WERI-Rb-1 (cell line): ENCODE data around the gene REG4.

Source experiments
- DNase-seq: peaks from one replicate; pipeline ENCODE4 v3.0.0-alpha.2; 2020
- H3K27ac ChIP-seq: fragments of 250-450 bp; sonication (Bioruptor Pico); 2 replicates; pipeline ENCODE4 v1.5.1; 2020; ENCODE audit warnings: mild to moderate bottlenecking, moderate library complexity
- H3K27me3 ChIP-seq: fragments of 250-450 bp; sonication (Bioruptor Pico); 2 replicates; pipeline ENCODE4 v1.5.1; 2021; ENCODE audit warnings: mild to moderate bottlenecking, low read depth, moderate library complexity; ENCODE audit not compliant: insufficient read depth, severe bottlenecking
- H3K36me3 ChIP-seq: fragments of 250-450 bp; sonication (Bioruptor Pico); 2 replicates; pipeline ENCODE4 v1.5.1; 2020; ENCODE audit warnings: mild to moderate bottlenecking, moderate library complexity
- H3K4me3 ChIP-seq: 2 replicates; pipeline ENCODE4 v1.5.1; 2011; ENCODE audit warnings: low read depth, mild to moderate bottlenecking, control low read depth, low read length
- H3K9me3 ChIP-seq: fragments of 250-450 bp; sonication (Bioruptor Pico); 2 replicates; pipeline ENCODE4 v1.5.1; 2021; ENCODE audit warnings: mild to moderate bottlenecking, moderate library complexity; ENCODE audit not compliant: severe bottlenecking
- TF ChIP-seq, protein P1 (sequence below): IDR thresholded peaks from 2 replicates; pipeline ENCODE4 v1.5.1; 2011; ENCODE audit warnings: low read depth, mild to moderate bottlenecking, control low read depth, inconsistent platforms, low read length

REG4 gene

DNA sequence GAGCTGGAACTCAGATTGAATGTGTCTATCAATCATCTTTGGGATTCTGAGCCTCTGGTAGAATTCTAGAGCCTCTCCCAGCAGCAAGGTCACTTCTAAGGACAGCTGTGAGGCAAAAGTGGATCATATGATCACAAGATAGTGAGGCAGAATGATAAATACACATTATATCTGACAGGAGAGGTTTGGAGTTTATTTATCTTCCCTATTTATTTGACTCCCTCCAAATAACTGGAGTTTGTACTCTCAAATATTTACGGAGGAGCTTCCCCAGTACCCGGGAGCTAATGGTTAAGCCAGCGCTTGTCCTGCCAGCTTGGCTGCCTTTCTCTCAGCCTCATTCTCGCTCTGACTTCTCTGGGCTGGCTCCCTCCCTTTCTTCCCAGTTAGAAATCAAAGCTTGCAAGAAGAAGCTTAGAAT, 44.9 kb downstream of the REG4 start:
- no peak overlapping the region for H3K27ac ChIP-seq
- no peaks in the 10 kb centered on the region for H3K27me3 ChIP-seq
- TF ChIP-seq, protein P1, sequence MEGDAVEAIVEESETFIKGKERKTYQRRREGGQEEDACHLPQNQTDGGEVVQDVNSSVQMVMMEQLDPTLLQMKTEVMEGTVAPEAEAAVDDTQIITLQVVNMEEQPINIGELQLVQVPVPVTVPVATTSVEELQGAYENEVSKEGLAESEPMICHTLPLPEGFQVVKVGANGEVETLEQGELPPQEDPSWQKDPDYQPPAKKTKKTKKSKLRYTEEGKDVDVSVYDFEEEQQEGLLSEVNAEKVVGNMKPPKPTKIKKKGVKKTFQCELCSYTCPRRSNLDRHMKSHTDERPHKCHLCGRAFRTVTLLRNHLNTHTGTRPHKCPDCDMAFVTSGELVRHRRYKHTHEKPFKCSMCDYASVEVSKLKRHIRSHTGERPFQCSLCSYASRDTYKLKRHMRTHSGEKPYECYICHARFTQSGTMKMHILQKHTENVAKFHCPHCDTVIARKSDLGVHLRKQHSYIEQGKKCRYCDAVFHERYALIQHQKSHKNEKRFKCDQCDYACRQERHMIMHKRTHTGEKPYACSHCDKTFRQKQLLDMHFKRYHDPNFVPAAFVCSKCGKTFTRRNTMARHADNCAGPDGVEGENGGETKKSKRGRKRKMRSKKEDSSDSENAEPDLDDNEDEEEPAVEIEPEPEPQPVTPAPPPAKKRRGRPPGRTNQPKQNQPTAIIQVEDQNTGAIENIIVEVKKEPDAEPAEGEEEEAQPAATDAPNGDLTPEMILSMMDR = no peak
- no peak for DNase-seq
- no peaks in the 10 kb centered on the region for H3K36me3 ChIP-seq
- no peak overlapping the region for H3K4me3 ChIP-seq
- H3K9me3 ChIP-seq = no peaks in the 10 kb centered on the region

DNA sequence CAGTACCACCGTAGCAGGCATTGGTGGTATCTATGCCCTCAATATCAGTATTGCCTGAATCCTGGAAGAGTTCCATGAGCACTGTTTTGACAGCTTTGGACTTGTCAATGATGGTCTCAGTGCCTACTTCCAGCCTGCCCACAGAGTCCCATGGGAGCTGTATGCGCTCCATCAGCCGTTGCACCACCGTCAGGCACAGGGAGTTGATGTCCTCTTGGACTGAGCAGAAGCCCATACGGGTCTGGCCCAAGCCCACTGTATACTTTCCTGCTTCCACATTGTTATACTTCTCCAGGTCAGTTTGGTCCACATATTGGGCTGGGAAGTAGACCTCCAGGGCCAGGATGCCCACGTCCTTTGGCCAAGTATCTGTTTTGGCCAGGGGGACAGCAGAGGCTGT, 47.0 kb downstream of the REG4 start:
- Histone ChIP-seq H3K27me3 (no peaks in the 10 kb centered on the region), H3K27ac (no peak overlapping the region), H3K4me3 (no peak overlapping the region), H3K9me3 (no peaks in the 10 kb centered on the region), H3K36me3 (no peaks in the 10 kb centered on the region)
- TF ChIP-seq, protein P1 = no peak
- DNase-seq = no peak

DNA sequence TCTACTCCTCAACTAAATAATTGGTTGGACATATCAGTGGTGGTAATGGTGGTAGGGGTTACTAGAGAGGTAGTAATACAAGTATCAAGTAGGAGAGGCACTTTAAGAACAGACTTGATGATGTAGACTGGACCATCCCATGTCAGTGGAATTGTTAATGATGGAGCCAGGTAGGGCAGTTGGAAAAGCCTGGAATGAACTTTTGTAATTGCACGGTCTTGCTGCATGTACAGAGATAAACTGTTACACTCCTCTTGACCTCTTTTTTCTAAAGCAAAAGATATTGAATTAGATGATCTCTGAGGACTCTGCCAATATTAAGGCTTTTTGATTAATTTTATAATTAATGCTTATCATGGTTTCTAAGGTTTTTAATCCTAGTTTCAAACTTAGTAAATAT, 48.3 kb downstream of the REG4 start:
- H3K4me3 ChIP-seq = no peak overlapping the region
- H3K36me3 ChIP-seq = no peaks in the 10 kb centered on the region
- no peaks in the 10 kb centered on the region for H3K9me3 ChIP-seq
- no peak overlapping the region for H3K27ac ChIP-seq
- TF ChIP-seq, protein P1 = no peak
- H3K27me3 ChIP-seq = no peaks in the 10 kb centered on the region
- DNase-seq = no peak

DNA sequence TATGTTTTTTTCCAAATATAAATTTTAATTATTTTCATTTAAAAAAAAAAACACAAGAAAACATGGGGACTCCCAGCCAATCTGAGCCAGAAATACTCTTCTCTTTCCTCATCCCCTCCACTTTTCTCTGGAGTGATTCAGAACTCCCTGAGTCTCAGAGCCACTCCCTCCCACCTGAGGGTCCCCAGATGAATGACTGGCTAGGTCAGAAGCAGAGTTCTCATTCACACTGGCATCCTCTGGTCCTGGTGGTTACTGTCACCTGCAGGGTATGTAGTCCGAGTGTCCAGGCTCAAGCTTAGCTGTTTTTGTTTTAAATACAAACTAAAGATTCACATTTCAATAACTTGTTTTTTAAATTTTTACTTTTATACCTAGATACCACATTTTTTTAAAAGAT, 48.9 kb downstream of the REG4 start:
- TF ChIP-seq, protein P1 = no peak
- Histone ChIP-seq H3K36me3 (no peaks in the 10 kb centered on the region), H3K27ac (no peak overlapping the region), H3K4me3 (no peak overlapping the region), H3K27me3 (no peaks in the 10 kb centered on the region), H3K9me3 (no peaks in the 10 kb centered on the region)
- DNase-seq = no peak

DNA sequence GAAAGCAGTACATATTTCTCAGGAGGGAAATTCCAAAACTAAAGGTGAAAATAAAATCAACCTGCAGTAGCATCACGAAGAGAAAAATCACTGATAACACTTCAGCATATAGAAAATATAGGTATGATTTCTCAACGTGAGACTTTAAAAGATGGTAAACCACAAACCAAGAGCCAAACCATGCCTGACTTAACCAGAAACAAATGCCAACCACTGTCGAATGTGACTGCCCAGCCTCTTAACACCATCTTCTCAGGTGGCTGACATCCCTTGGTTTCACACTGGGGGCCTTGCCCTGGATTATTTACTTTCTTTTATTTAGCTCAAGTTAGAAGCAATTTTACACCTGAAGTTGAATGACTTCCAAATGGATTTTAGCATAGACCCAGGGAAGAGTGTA, 52.7 kb downstream of the REG4 start:
- no peak for DNase-seq
- H3K4me3 ChIP-seq = no peak overlapping the region
- no peaks in the 10 kb centered on the region for H3K27me3 ChIP-seq
- TF ChIP-seq, protein P1 = no peak
- no peak overlapping the region for H3K27ac ChIP-seq
- no peaks in the 10 kb centered on the region for H3K9me3 ChIP-seq
- no peaks in the 10 kb centered on the region for H3K36me3 ChIP-seq

DNA sequence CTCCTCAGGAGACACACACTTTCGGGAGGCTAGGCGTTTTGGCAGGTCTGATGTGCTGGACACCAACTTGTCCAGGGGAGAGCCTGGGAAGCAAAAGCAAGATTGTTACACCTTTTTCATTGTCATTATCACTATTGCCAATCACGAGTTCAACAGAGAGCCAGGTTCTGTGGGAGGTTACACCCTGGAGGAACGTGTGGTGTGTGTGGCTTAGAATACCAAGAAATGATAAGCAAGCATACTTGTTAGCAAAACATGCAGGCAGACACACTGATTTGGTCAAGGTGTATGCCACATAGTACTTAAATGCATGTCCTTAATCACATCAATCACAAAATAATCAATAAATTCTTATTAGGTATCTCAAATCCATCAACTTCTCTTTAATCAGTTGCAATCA, 58.7 kb downstream of the REG4 start:
- TF ChIP-seq, protein P1 = no peak
- H3K27ac ChIP-seq = no peak overlapping the region
- no peaks in the 10 kb centered on the region for H3K9me3 ChIP-seq
- H3K4me3 ChIP-seq = no peak overlapping the region
- H3K27me3 ChIP-seq = no peaks in the 10 kb centered on the region
- no peak for DNase-seq
- no peaks in the 10 kb centered on the region for H3K36me3 ChIP-seq
